HL-60 (cell line): ENCODE results near the gene TBCD.
A peak's percentile ranks its signal among the peaks of the same experiment; 100 is the strongest.

Experiments
- DNase-seq, 2 experiments: peaks; one replicate each; pipeline ENCODE4 v3.0.0-alpha.2; 2010 to 2020; ENCODE audit warnings: low read depth in 1 of 2, low spot score in 1 of 2
- H3K27ac ChIP-seq: fragments of 250-450 bp; sonication (Bioruptor Pico); replicated peaks from 2 replicates; pipeline ENCODE4 v1.5.1; 2020; ENCODE audit warnings: mild to moderate bottlenecking, moderate library complexity
- H3K27me3 ChIP-seq: fragments of 250-450 bp; sonication (Bioruptor Pico); 2 replicates; pipeline ENCODE4 v1.5.1; 2021; ENCODE audit warnings: mild to moderate bottlenecking, moderate library complexity; ENCODE audit not compliant: insufficient read depth, poor library complexity, severe bottlenecking
- H3K4me3 ChIP-seq: replicated peaks from 2 replicates; pipeline ENCODE4 v1.5.1; 2011; ENCODE audit warnings: mild to moderate bottlenecking, control low read depth, low read length; ENCODE audit not compliant: insufficient read depth
- CTCF ChIP-seq: IDR thresholded peaks from one replicate; pipeline ENCODE4 v1.5.1; 2011; ENCODE audit warnings: low read length, control low read depth, inconsistent platforms; ENCODE audit not compliant: insufficient read depth
- GABPA ChIP-seq: IDR thresholded peaks from 2 replicates; pipeline ENCODE4 v1.6.1; 2012; ENCODE audit warnings: low read depth
- POLR2AphosphoS5 ChIP-seq: IDR thresholded peaks from 2 replicates; pipeline ENCODE4 v1.6.1; 2012; ENCODE audit warnings: low read depth
- REST ChIP-seq: IDR thresholded peaks from 2 replicates; pipeline ENCODE4 v1.6.1; 2012; ENCODE audit warnings: low read depth; ENCODE audit not compliant: insufficient replicate concordance
- SPI1 ChIP-seq: IDR thresholded peaks from 2 replicates; pipeline ENCODE4 v1.6.1; 2012; ENCODE audit warnings: low read depth, mild to moderate bottlenecking, borderline replicate concordance

TBCD gene

GRCh38 chr17:82732118-82732743 lies 19.6 kb upstream of the TBCD start:
- no peak for DNase-seq
- no peak for TF ChIP-seq GABPA
- no peak for TF ChIP-seq SPI1
- no peak for TF ChIP-seq CTCF
- no peak for TF ChIP-seq REST
- TF ChIP-seq POLR2AphosphoS5, result no peak
- Histone ChIP-seq H3K27ac (no peak overlapping the region), H3K27me3 (no peaks in the 10 kb centered on the region), H3K4me3 (no peak overlapping the region)

GRCh38 chr17:82734987-82735866 lies 16.6 kb upstream of the TBCD start, which contains the start of gene FN3K:
Gene FN3K, plus strand, starts transcription at chr17:82735615. Its CDS starts 22 bp downstream, at chr17:82735637.
- peak within 1 kb of the TSS; percentile 42 for H3K4me3 ChIP-seq
- peak in 1 of 2 experiments; percentile 26 for DNase-seq

More at GRCh38 chr17:82734987-82735866, 16.6 kb upstream of the TBCD start, which contains the start of gene FN3K:
- Histone ChIP-seq H3K27me3 (no peaks in the 10 kb centered on the region), H3K27ac (no peak within 1 kb of the TSS)
- no peak for TF ChIP-seq GABPA
- TF ChIP-seq SPI1, result no peak
- no peak for TF ChIP-seq CTCF
- no peak for TF ChIP-seq REST
- no peak for TF ChIP-seq POLR2AphosphoS5
